ENCODE data around the gene MAPKAP1.

The MAPKAP1 gene

DNA sequence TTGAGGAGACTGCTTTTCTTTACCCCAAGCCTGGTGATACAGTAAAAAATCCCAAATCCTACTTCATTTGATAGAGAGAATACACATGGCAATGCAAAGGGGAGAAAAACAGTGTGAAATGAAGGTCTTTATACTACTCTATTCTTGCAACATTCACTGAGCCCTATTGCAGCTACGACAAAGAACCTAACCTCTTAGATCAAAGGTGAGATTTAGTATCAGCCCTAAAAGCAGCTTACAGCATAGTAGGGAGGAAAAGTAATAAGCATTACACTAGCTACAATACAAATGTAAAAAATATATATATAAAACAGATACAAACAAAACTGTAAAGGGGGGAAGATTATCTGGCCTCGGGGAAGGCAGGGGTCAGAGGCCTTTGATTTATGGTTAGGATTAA is 147.1 kb downstream of the MAPKAP1 start:
- TF ChIP-seq, protein P1, sequence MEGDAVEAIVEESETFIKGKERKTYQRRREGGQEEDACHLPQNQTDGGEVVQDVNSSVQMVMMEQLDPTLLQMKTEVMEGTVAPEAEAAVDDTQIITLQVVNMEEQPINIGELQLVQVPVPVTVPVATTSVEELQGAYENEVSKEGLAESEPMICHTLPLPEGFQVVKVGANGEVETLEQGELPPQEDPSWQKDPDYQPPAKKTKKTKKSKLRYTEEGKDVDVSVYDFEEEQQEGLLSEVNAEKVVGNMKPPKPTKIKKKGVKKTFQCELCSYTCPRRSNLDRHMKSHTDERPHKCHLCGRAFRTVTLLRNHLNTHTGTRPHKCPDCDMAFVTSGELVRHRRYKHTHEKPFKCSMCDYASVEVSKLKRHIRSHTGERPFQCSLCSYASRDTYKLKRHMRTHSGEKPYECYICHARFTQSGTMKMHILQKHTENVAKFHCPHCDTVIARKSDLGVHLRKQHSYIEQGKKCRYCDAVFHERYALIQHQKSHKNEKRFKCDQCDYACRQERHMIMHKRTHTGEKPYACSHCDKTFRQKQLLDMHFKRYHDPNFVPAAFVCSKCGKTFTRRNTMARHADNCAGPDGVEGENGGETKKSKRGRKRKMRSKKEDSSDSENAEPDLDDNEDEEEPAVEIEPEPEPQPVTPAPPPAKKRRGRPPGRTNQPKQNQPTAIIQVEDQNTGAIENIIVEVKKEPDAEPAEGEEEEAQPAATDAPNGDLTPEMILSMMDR (IDR thresholded peaks at IDR 0.05) = no peak

DNA sequence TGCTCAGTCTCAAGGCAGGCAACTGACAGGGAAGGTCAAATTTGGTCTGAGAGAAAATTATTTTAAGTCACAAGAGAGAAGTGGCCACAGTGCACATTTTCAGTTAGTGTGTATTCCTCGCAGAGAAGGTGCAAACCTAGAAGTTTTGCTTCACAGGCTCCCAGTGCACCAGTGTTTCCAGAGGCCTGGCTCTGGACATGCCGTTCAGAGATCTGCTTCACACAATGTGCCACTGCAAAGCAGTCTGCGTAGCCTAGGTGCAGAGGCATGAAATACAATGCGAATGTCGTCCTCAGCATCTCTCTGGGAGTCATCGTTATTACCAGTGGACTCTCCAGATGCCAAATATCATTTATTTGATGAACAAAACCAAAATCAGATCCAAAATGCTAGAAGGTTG is 147.8 kb downstream of the MAPKAP1 start:
- TF ChIP-seq, protein P1 (IDR thresholded peaks at IDR 0.05) = no peak

GRCh38 chr9:125558453-125559092 is 148.4 kb downstream of the MAPKAP1 start:
- TF ChIP-seq, protein P1 (IDR thresholded peaks at IDR 0.05) = peak; percentile 81

GRCh38 chr9:125556046-125556721 is 150.8 kb downstream of the MAPKAP1 start:
- TF ChIP-seq, protein P1 (IDR thresholded peaks at IDR 0.05) = no peak

DNA sequence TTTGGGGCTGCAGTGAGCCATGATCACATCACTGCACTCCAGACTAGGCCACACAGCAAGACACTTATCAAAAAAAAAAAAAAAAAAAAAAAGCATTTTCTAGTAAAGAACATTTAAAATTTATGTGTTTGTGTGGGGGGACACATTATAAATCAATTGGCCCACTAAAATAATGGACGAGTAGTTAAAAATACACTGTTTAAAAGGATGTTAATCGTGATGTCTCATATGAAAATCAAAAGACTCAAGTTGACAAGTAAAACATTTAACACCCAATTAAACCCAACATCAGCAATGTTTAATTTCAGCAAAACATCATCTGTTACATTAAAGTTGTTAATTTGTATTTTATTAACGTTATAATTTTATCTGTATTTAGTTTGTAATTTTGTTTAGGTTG is 152.3 kb downstream of the MAPKAP1 start:
- TF ChIP-seq, protein P1 (IDR thresholded peaks at IDR 0.05) = no peak

DNA sequence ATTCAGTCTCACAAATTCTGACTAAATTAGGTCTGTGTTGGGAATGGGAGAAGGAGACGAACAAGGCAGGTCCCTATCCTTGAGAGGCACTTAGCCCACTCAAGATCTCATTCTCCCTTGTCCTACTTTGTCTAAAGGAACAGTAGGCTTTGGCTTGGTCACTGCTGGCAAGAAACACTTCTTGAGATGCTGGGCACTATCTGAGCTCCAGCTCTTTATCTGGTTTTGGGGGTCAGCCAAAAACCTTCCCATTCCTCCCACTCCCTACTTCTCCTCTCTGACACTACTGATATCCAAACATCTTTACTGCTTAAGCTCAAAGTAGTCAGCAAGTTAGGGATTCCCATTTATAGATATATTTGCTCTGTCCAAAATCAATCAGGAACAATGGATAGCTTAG is 155.2 kb downstream of the MAPKAP1 start:
- TF ChIP-seq, protein P1 (IDR thresholded peaks at IDR 0.05) = no peak

DNA sequence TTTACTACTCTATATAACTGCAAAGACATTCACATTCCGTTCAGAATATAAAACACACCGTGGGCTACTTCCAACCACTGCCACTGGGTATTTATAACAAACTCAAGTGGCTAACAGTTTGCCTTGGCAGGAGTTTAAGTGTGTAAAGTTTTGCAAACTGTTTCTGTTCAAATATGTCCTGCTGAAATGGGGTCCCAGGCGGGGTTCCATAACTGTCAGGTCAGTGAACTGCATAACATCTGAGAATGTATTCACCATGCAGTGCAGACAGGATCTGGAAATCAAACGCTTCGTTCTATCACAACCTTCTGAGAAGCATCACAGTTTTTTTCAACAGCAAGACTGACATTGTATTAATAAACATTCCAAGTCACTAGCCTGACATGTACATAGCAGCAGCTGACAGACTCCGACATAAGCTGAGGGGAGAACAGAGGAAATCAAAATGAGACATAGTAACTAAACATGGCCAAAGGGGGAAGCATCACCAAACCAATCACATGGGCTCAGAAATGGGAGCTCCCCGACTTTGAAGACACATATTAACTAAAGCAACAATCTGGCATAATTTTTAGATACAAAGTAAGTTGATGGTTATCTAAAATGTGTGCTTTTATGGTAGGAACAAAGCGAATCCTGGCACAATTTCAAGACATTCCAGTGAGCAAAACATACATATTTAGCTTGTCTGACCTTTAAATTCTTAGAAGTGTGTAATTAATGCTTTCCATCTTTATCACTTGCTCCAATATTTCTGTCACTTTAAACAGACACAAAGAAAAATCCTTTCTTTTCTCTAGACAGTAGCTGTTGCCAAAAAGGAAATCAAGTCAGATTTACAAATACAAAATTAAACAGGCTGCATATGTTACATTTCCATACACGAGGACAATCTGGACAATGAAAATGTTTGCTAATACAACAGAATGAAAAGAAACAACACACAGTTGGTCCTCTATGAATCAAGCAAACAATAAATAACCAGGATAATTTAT is 156.8 kb downstream of the MAPKAP1 start:
- TF ChIP-seq, protein P1 (IDR thresholded peaks at IDR 0.05) = no peak
